ENCODE measurements around the gene DESI1. TPM values are rescaled to one million over a fixed set of nuclear protein-coding genes. Genes with fewer than 3 reads are reported as not detected.

The DESI1 gene
- total and polyA plus RNA-seq, 2 of the 13 experiments (the other 11 are each of a cell fraction or from before 2014, with no cell fraction given), result 21.6 to 29.2 TPM

DNA sequence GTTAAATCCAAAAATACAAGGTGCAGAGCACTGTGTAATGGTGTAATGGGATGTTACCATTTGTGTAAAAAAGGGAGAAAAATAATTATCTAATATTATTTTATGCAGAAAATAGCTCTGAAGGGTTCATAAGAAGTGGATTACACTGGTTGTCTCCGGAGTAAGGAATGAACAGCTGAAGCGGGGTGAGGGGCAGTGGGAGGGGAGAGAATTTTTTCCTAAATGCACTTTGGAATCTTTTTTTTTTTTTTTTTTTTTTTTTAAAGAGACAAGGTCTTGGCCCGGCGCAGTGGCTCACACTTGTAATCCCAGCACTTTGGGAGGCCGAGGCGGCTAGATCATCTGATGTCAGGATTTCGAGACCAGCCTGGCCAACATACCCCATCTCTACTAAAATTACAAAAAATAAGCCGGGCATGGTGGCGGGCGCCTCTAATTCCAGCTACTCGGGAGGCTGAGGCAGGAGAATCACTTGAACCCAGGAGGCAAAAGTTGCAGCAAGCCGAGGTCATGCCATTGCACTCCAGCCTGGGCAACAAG, 69.8 kb downstream of the DESI1 start (continued):
- TF ChIP-seq EP300 (IDR thresholded peaks at IDR 0.05; ENCODE audit: low read depth in 2 of 2, low read length in 2 of 2) (peak in 1 of 2 experiments; percentile 37; a peak in 1 of 4 replicates), EP300 (CRISPR knock-in tag; IDR thresholded peaks at IDR 0.05; ENCODE audit: borderline replicate concordance) (no peak)
- TF ChIP-seq, protein P1, sequence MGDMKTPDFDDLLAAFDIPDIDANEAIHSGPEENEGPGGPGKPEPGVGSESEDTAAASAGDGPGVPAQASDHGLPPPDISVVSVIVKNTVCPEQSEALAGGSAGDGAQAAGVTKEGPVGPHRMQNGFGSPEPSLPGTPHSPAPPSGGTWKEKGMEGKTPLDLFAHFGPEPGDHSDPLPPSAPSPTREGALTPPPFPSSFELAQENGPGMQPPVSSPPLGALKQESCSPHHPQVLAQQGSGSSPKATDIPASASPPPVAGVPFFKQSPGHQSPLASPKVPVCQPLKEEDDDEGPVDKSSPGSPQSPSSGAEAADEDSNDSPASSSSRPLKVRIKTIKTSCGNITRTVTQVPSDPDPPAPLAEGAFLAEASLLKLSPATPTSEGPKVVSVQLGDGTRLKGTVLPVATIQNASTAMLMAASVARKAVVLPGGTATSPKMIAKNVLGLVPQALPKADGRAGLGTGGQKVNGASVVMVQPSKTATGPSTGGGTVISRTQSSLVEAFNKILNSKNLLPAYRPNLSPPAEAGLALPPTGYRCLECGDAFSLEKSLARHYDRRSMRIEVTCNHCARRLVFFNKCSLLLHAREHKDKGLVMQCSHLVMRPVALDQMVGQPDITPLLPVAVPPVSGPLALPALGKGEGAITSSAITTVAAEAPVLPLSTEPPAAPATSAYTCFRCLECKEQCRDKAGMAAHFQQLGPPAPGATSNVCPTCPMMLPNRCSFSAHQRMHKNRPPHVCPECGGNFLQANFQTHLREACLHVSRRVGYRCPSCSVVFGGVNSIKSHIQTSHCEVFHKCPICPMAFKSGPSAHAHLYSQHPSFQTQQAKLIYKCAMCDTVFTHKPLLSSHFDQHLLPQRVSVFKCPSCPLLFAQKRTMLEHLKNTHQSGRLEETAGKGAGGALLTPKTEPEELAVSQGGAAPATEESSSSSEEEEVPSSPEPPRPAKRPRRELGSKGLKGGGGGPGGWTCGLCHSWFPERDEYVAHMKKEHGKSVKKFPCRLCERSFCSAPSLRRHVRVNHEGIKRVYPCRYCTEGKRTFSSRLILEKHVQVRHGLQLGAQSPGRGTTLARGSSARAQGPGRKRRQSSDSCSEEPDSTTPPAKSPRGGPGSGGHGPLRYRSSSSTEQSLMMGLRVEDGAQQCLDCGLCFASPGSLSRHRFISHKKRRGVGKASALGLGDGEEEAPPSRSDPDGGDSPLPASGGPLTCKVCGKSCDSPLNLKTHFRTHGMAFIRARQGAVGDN (CRISPR knock-in tag; IDR thresholded peaks at IDR 0.05), result no peak
- TF ChIP-seq, protein P2, sequence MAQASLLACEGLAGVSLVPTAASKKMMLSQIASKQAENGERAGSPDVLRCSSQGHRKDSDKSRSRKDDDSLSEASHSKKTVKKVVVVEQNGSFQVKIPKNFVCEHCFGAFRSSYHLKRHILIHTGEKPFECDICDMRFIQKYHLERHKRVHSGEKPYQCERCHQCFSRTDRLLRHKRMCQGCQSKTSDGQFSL (CRISPR knock-in tag; IDR thresholded peaks at IDR 0.05), result no peak

- H3K4me3 ChIP-seq (replicated peaks in 1 of 3; ENCODE audit: insufficient read depth in 1 of 3, low read depth in 2 of 3, low read length in 3 of 3), result peak overlapping the region in 1 of 3 experiments; percentile 67; a peak in 2 of 6 replicates
- no peaks in the 10 kb centered on the region for H3K36me3 ChIP-seq (replicated peaks in 1 of 2; ENCODE audit: control insufficient read depth in 1 of 2, insufficient read depth in 2 of 2, low read length in 2 of 2)
- CTCF ChIA-PET (ENCODE audit: low intra/inter-chr PET ratio, low total read pairs), result interaction anchor here (1.1 kb wide), 1 partner anchor 49 kb away, joined by 3 read pairs; no protein-coding TSS in a partner anchor
- peaks cover 3% of the 10 kb centered on the region for H3K79me2 ChIP-seq (ENCODE audit: insufficient read depth, low read length)
- 18% methylated on average over 5 of the region's 5 CpGs for WGBS (ENCODE audit: low lambda C conversion rate)
- H2AFZ ChIP-seq (ENCODE audit: low read length), result no peak overlapping the region
- in situ Hi-C loops (cut with HindIII; ENCODE audit: extremely low pct_ligation_motif_present, low pct_unique_long_range_greater_than_20kb) (no loop called here), intact Hi-C loops (cut with micrococcal nuclease; ENCODE audit: unreplicated experiment) (loop anchor here (2.0 kb wide), 1 partner anchor 38 kb away; no protein-coding TSS in a partner anchor)
- H3K27ac ChIP-seq (ENCODE audit: extremely low read length, insufficient read depth, low read length), result peak overlapping the region; percentile 97
- no peaks in the 10 kb centered on the region for H3K27me3 ChIP-seq (ENCODE audit: control insufficient read depth in 1 of 2, insufficient read depth in 2 of 2, low read length in 2 of 2)
- H3K9me3 ChIP-seq (ENCODE audit: low read length), result no peaks in the 10 kb centered on the region
- no peaks in the 10 kb centered on the region for H4K20me1 ChIP-seq (ENCODE audit: insufficient read depth, low read length)
- DNase-seq (ENCODE audit: low spot score) (no peak), ATAC-seq (no peak), FAIRE-seq (no peak)
- TSS peak; percentile 43 for BruUV-seq (replicated peaks)
- peak overlapping the region; percentile 91 for H3K4me2 ChIP-seq (ENCODE audit: low read depth, low read length)
- POLR2A ChIA-PET, result interaction anchor here (1.0 to 4.5 kb wide), 10 partner anchors 9 to 168 kb away, joined by 3 to 35 read pairs (median 8); partner anchors contain the start of genes CSDC2, DESI1, PMM1 and TEF
- peak overlapping the region; percentile 81; the same call in 1 of the 2 replicates for H3K9ac ChIP-seq (ENCODE audit: insufficient read depth, low read depth, low read length)
- peaks cover 78% of the 10 kb centered on the region for H3K4me1 ChIP-seq (ENCODE audit: insufficient read depth, low read length)
- TF ChIP-seq FOXA1 (IDR thresholded peaks at IDR 0.05) (no peak), FOXA1 (CRISPR knock-in tag; IDR thresholded peaks at IDR 0.05) (peak; percentile 36; the same call in 1 of the 2 replicates), HDAC2 (CRISPR knock-in tag; IDR thresholded peaks at IDR 0.05) (0 out of 2 replicates have a peak, but pooled peaks have one; percentile 0), ZNF12 (CRISPR knock-in tag; IDR thresholded peaks at IDR 0.05) (no peak), HNRNPH1 (optimal IDR thresholded peaks at IDR 0.05; ENCODE audit: low read depth, low read length) (no peak), ZNF672 (CRISPR knock-in tag; IDR thresholded peaks at IDR 0.05) (no peak), MED13 (CRISPR knock-in tag; IDR thresholded peaks at IDR 0.05) (no peak), CREB1 (IDR thresholded peaks at IDR 0.05) (no peak), CREB1 (CRISPR knock-in tag; IDR thresholded peaks at IDR 0.05) (0 out of 2 replicates have a peak, but pooled peaks have one; percentile 7), ZMYM3 (CRISPR knock-in tag; IDR thresholded peaks at IDR 0.05) (no peak), CEBPB (IDR thresholded peaks at IDR 0.05; ENCODE audit: borderline replicate concordance, low read depth, low read length) (no peak), ZMYM2 (CRISPR knock-in tag; IDR thresholded peaks at IDR 0.05) (peak; percentile 35; the same call in 1 of the 2 replicates), TERF1 (CRISPR knock-in tag; IDR thresholded peaks at IDR 0.05) (no peak)
Measured at GRCh38 chr22:41548830-41549211, 72.0 kb downstream of the DESI1 start.

Measured in HepG2 (cell line).